Fibroblast of lung (primary cell): ENCODE results near the gene PAX3. TPM values are rescaled to one million over a fixed set of nuclear protein-coding genes. Genes with fewer than 3 reads are reported as not detected.
A peak's percentile ranks its signal among the peaks of the same experiment; 100 is the strongest.

Experiments
- DNase-seq, 2 donors: peaks; one replicate each; pipeline versions ENCODE4 v3.0.0 to v3.0.0-alpha.2; 2010; ENCODE audit warnings: low read depth in 2 of 2
- H2AFZ ChIP-seq: 2 replicates; pipeline ENCODE4 v1.5.1; 2012; ENCODE audit warnings: low read length, control low read depth, inconsistent platforms
- H3K27ac ChIP-seq: 2 replicates; pipeline ENCODE4 v1.5.1; 2011; ENCODE audit warnings: low read length, control low read depth; ENCODE audit not compliant: insufficient read depth
- H3K27me3 ChIP-seq: 2 replicates; pipeline ENCODE4 v1.5.1; 2011; ENCODE audit warnings: mild to moderate bottlenecking, low read length; ENCODE audit not compliant: control insufficient read depth, insufficient read depth
- H3K36me3 ChIP-seq: 2 replicates; pipeline ENCODE4 v1.5.1; 2011; ENCODE audit warnings: low read length; ENCODE audit not compliant: control insufficient read depth, insufficient read depth
- H3K4me1 ChIP-seq: 2 replicates; pipeline ENCODE4 v1.5.1; 2011; ENCODE audit warnings: low read length; ENCODE audit not compliant: control insufficient read depth, insufficient read depth; ENCODE audit errors: extremely low read depth
- H3K4me2 ChIP-seq: 2 replicates; pipeline ENCODE4 v1.5.1; 2011; ENCODE audit warnings: low read length, control low read depth; ENCODE audit not compliant: insufficient read depth; ENCODE audit errors: extremely low read depth
- H3K4me3 ChIP-seq, 4 experiments: fragments of 200-600 bp in 1 of 4; sonication (generic) in 1 of 4; replicated peaks in 1 of 4; 2 replicates each; pipeline ENCODE4 v1.5.1; 2011 to 2016; ENCODE audit warnings: low read length in 4 of 4, low read depth in 3 of 4, mild to moderate bottlenecking in 3 of 4, control low read depth in 2 of 4, inconsistent platforms in 1 of 4, mixed read lengths in 1 of 4; ENCODE audit not compliant: insufficient read depth in 1 of 4; ENCODE audit errors: control extremely low read depth in 1 of 4
- H3K79me2 ChIP-seq: 2 replicates; pipeline ENCODE4 v1.5.1; 2012; ENCODE audit warnings: mild to moderate bottlenecking, low read length, inconsistent platforms; ENCODE audit not compliant: control insufficient read depth, insufficient read depth
- H3K9ac ChIP-seq: 2 replicates; pipeline ENCODE4 v1.5.1; 2011; ENCODE audit warnings: mild to moderate bottlenecking, low read length, control low read depth; ENCODE audit not compliant: insufficient read depth
- H3K9me3 ChIP-seq: 2 replicates; pipeline ENCODE4 v1.5.1; 2012; ENCODE audit warnings: low read depth, low read length; ENCODE audit not compliant: control insufficient read depth, insufficient read depth
- H4K20me1 ChIP-seq: 2 replicates; pipeline ENCODE4 v1.5.1; 2011; ENCODE audit warnings: low read length; ENCODE audit not compliant: control insufficient read depth, insufficient read depth; ENCODE audit errors: extremely low read depth
- CTCF ChIP-seq, 2 donors: IDR thresholded peaks in 1 of 2; conservative IDR thresholded peaks in 1 of 2; 1 replicate in 1 of 2; 2 replicates in 1 of 2; pipeline ENCODE4 v1.5.1; 2011 to 2012; ENCODE audit warnings: low read length in 2 of 2, control low read depth in 1 of 2, inconsistent platforms in 1 of 2, low read depth in 1 of 2, mild to moderate bottlenecking in 1 of 2
- EZH2 ChIP-seq: IDR thresholded peaks from 2 replicates; pipeline ENCODE4 v1.5.1; 2012; ENCODE audit warnings: low read length, control low read depth, mild to moderate bottlenecking; ENCODE audit errors: missing control alignments
- polyA plus RNA-seq, 2 donors: library from polyadenylated mRNA; depleted of rRNA in 1 of 2; stranded (reverse) in 1 of 2; unstranded in 1 of 2; fragments of >200 nt; gene quantifications; 2 replicates each; pipeline ENCODE4 v1.2.1, GENCODE V29; 2011 to 2012; ENCODE audit warnings: missing spikeins in 1 of 2
- total RNA-seq: library from RNA; depleted of rRNA; stranded (reverse); fragments of >200 nt; gene quantifications from 2 replicates; pipeline ENCODE4 v1.2.1, GENCODE V29; 2014

PAX3 gene
- total and polyA plus RNA-seq, 2 donors (not counting 1 experiment from before 2014, with no cell fraction given): not detected

DNA sequence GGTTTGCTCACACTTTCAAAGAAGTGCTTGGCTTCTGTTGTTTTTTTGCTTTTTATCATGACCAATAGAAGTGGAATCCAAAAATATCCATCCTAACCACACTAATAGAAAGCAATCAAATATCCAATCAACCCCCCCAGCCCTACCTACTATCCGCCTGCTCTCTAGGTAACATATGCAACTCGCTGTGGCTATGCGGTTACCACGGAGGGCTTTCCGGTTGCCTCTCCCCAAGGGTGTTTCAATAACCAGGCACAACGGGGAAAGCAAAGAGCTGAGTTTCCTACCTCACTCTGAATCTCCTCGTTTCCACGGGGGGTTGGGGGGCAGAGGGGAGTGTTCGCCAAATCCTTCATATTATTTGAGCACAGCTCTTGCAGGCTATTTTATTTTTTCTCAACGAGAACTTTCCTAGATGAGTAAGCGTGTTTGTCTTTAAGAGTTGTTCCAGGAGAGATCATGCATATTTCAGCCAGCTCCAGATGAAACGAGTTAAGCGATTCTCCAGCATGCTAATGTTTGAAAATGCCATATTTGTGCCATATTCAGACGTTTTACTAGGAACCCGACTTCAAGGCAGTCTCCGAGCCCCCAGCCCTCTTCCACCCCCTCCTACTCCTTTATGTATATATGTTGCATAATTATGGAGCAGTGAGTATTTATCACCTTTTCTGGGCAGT is 30.3 kb downstream of the PAX3 start:
- Histone ChIP-seq H3K27me3 (no peaks in the 10 kb centered on the region), H3K4me3 (no peak overlapping the region), H3K79me2 (no peaks in the 10 kb centered on the region), H3K9ac (no peak overlapping the region), H2AFZ (no peak overlapping the region), H3K4me2 (no peak overlapping the region), H3K27ac (no peak overlapping the region), H3K4me1 (no peaks in the 10 kb centered on the region), H3K9me3 (no peaks in the 10 kb centered on the region), H4K20me1 (no peaks in the 10 kb centered on the region), H3K36me3 (no peaks in the 10 kb centered on the region)
- TF ChIP-seq EZH2 (no peak), CTCF (conservative IDR thresholded peaks at IDR 0.05 in 1 of 2, IDR thresholded peaks at IDR 0.05 in 1 of 2; ENCODE audit: low read depth in 1 of 2, low read length in 2 of 2) (no peak)
- DNase-seq: peak in 1 of 2 donors; percentile 36

GRCh38 chr2:222264791-222265320 is 33.9 kb downstream of the PAX3 start:
- Histone ChIP-seq H3K4me1 (no peaks in the 10 kb centered on the region), H3K27me3 (no peaks in the 10 kb centered on the region), H4K20me1 (no peaks in the 10 kb centered on the region), H3K9ac (no peak overlapping the region), H3K4me3 (no peak overlapping the region), H3K79me2 (no peaks in the 10 kb centered on the region), H3K36me3 (no peaks in the 10 kb centered on the region), H3K27ac (no peak overlapping the region), H3K4me2 (no peak overlapping the region), H3K9me3 (no peaks in the 10 kb centered on the region), H2AFZ (no peak overlapping the region)
- TF ChIP-seq CTCF (conservative IDR thresholded peaks at IDR 0.05 in 1 of 2, IDR thresholded peaks at IDR 0.05 in 1 of 2; ENCODE audit: low read depth in 1 of 2, low read length in 2 of 2) (no peak), EZH2 (no peak)
- peak in 1 of 2 donors; percentile 45 for DNase-seq

- Histone ChIP-seq H3K9me3 (no peaks in the 10 kb centered on the region), H3K27me3 (no peaks in the 10 kb centered on the region), H2AFZ (no peak overlapping the region), H4K20me1 (no peaks in the 10 kb centered on the region), H3K4me2 (no peak overlapping the region), H3K79me2 (no peaks in the 10 kb centered on the region), H3K4me3 (no peak overlapping the region), H3K27ac (no peak overlapping the region), H3K36me3 (no peaks in the 10 kb centered on the region), H3K9ac (no peak overlapping the region), H3K4me1 (no peaks in the 10 kb centered on the region)
- no peak for TF ChIP-seq EZH2
- TF ChIP-seq CTCF (conservative IDR thresholded peaks at IDR 0.05 in 1 of 2, IDR thresholded peaks at IDR 0.05 in 1 of 2; ENCODE audit: low read depth in 1 of 2, low read length in 2 of 2): no peak
- DNase-seq: peak in 1 of 2 donors; percentile 26
Observed at GRCh38 chr2:222261504-222261903, 37.3 kb downstream of the PAX3 start.
